Liver (tissue), 9 donors: ENCODE measurements around the gene PTPN23. TPM values are rescaled to one million over a fixed set of nuclear protein-coding genes. Genes with fewer than 3 reads are reported as not detected.

ENCODE experiments used
- DNase-seq: peaks from one replicate; pipeline ENCODE4 v3.0.0-alpha.2; 2017; ENCODE audit warnings: low spot score
- H3K27ac ChIP-seq, 2 donors: one replicate each; pipeline ENCODE4 v1.7.0; 2013; ENCODE audit warnings: inconsistent platforms in 2 of 2, low read length in 2 of 2, control low read depth in 1 of 2, low read depth in 1 of 2, mild to moderate bottlenecking in 1 of 2
- H3K27me3 ChIP-seq, 4 donors: one replicate each; pipeline versions ENCODE4 v1.6.1 to v1.7.0; 2013; ENCODE audit warnings: low read length in 3 of 4, inconsistent platforms in 1 of 4, mild to moderate bottlenecking in 1 of 4, moderate library complexity in 1 of 4; ENCODE audit not compliant: control insufficient read depth in 4 of 4, insufficient read depth in 4 of 4
- H3K36me3 ChIP-seq, 4 donors: one replicate each; pipeline versions ENCODE4 v1.6.1 to v1.7.0; 2013; ENCODE audit warnings: low read length in 3 of 4, mild to moderate bottlenecking in 3 of 4, low read depth in 1 of 4, moderate library complexity in 1 of 4; ENCODE audit not compliant: control insufficient read depth in 4 of 4, insufficient read depth in 3 of 4
- H3K4me1 ChIP-seq, 4 donors: one replicate each; pipeline versions ENCODE4 v1.6.1 to v1.7.0; 2013; ENCODE audit warnings: low read length in 3 of 4, mild to moderate bottlenecking in 3 of 4, moderate library complexity in 1 of 4; ENCODE audit not compliant: control insufficient read depth in 4 of 4, insufficient read depth in 4 of 4
- H3K4me3 ChIP-seq, 3 donors: one replicate each; pipeline versions ENCODE4 v1.6.1 to v1.7.0; 2013; ENCODE audit warnings: low read length in 3 of 3, control low read depth in 1 of 3, low read depth in 1 of 3, mild to moderate bottlenecking in 1 of 3
- H3K9ac ChIP-seq, 2 donors: one replicate each; pipeline ENCODE4 v1.7.0; 2013; ENCODE audit warnings: low read length in 2 of 2, mild to moderate bottlenecking in 2 of 2, moderate library complexity in 2 of 2, control low read depth in 1 of 2, low read depth in 1 of 2
- H3K9me3 ChIP-seq, 4 donors: one replicate each; pipeline versions ENCODE4 v1.6.1 to v1.7.0; 2013; ENCODE audit warnings: low read length in 3 of 4; ENCODE audit not compliant: control insufficient read depth in 4 of 4
- EGR1 ChIP-seq, 2 donors: IDR thresholded peaks; 2 replicates each; pipeline ENCODE4 v1.6.1; 2016 to 2018; ENCODE audit warnings: antibody characterized with exemption in 2 of 2, low read depth in 2 of 2
- FOXA1 ChIP-seq: IDR thresholded peaks from 2 replicates; pipeline ENCODE4 v1.6.1; 2016; ENCODE audit warnings: antibody characterized with exemption
- FOXA2 ChIP-seq: IDR thresholded peaks from 2 replicates; pipeline ENCODE4 v1.6.1; 2016; ENCODE audit warnings: antibody characterized with exemption
- GABPA ChIP-seq, 2 donors: IDR thresholded peaks in 1 of 2; conservative IDR thresholded peaks in 1 of 2; 2 replicates each; pipeline ENCODE4 v1.6.1; 2016; ENCODE audit warnings: antibody characterized with exemption in 2 of 2, mild to moderate bottlenecking in 1 of 2, moderate library complexity in 1 of 2
- HNF4A ChIP-seq, 2 donors: conservative IDR thresholded peaks; 2 replicates each; pipeline ENCODE4 v1.6.1; 2016; ENCODE audit warnings: antibody characterized with exemption in 2 of 2, mild to moderate bottlenecking in 2 of 2
- HNF4G ChIP-seq: IDR thresholded peaks from 2 replicates; pipeline ENCODE4 v1.6.1; 2016; ENCODE audit warnings: antibody characterized with exemption
- JUND ChIP-seq, 2 donors: IDR thresholded peaks; 2 replicates each; pipeline ENCODE4 v1.6.1; 2016; ENCODE audit warnings: antibody characterized with exemption in 2 of 2
- NR2F2 ChIP-seq: IDR thresholded peaks from 2 replicates; pipeline ENCODE4 v1.6.1; 2016; ENCODE audit warnings: antibody characterized with exemption
- RAD21 ChIP-seq, 2 donors: IDR thresholded peaks; 2 replicates each; pipeline ENCODE4 v1.6.1; 2016; ENCODE audit warnings: antibody characterized with exemption in 2 of 2, mild to moderate bottlenecking in 2 of 2
- RXRA ChIP-seq, 2 donors: IDR thresholded peaks; 2 replicates each; pipeline ENCODE4 v1.6.1; 2017 to 2018; ENCODE audit warnings: antibody characterized with exemption in 2 of 2, mild to moderate bottlenecking in 1 of 2
- SP1 ChIP-seq: IDR thresholded peaks from 2 replicates; pipeline ENCODE4 v1.6.1; 2018; ENCODE audit warnings: antibody characterized with exemption, mild to moderate bottlenecking
- TAF1 ChIP-seq: conservative IDR thresholded peaks from 2 replicates; pipeline ENCODE4 v1.6.1; 2016; ENCODE audit warnings: antibody characterized with exemption, mild to moderate bottlenecking
- YY1 ChIP-seq: IDR thresholded peaks from 2 replicates; pipeline ENCODE4 v1.6.1; 2016; ENCODE audit warnings: antibody characterized with exemption, mild to moderate bottlenecking
- WGBS: extraction: QIAGEN DNeasy Blood & Tissue Kit; methylation state at CpG from one replicate; pipeline ENCODE4 v1.1.7; 2013; 5-methylcytosine and 5-hydroxymethylcytosine counted together
- polyA plus RNA-seq, 2 donors: library from polyadenylated mRNA; stranded (reverse) in 1 of 2; unstranded in 1 of 2; fragments of 200-250 nt in 1 of 2; fragments of >200 nt in 1 of 2; fragmentation: Nextera tagmentation in 1 of 2; extraction: Ambion mirVana in 1 of 2; gene quantifications; one replicate each; pipeline versions ENCODE4 v1.2.1 to v1.2.3, GENCODE V29; 2013 to 2015
- total RNA-seq, 2 donors: library from RNA; depleted of rRNA; stranded (reverse); fragments of >200 nt; gene quantifications; one replicate each; pipeline ENCODE4 v1.2.3, GENCODE V29; 2014
- TF ChIP-seq, protein P1 (sequence below): IDR thresholded peaks from 2 replicates; pipeline ENCODE4 v1.6.1; 2016; ENCODE audit warnings: antibody characterized with exemption
- TF ChIP-seq, protein P2 (sequence below): fragments of 150-350 bp; IDR thresholded peaks from 2 replicates; pipeline ENCODE4 v1.5.1; 2017; ENCODE audit warnings: improper control_type of control experiment, low read depth, low read length; ENCODE audit not compliant: missing input control
- TF ChIP-seq, protein P3 (sequence below): IDR thresholded peaks from 2 replicates; pipeline ENCODE4 v1.6.1; 2016; ENCODE audit warnings: antibody characterized with exemption
- TF ChIP-seq, protein P4 (sequence below): IDR thresholded peaks from 2 replicates; pipeline ENCODE4 v1.6.1; 2016; ENCODE audit warnings: antibody characterized with exemption
- TF ChIP-seq, protein P5 (sequence below): IDR thresholded peaks from 2 replicates; pipeline ENCODE4 v1.6.1; 2016; ENCODE audit warnings: antibody characterized with exemption, mild to moderate bottlenecking
- donor health status: healthy.
- donor health status: healthy.
- donor health status: healthy.
- donor health status: healthy.
- donor health status: healthy.

Gene PTPN23
- total and polyA plus RNA-seq, 4 donors, result 3.8 to 84.4 (median 11.5) TPM

DNA sequence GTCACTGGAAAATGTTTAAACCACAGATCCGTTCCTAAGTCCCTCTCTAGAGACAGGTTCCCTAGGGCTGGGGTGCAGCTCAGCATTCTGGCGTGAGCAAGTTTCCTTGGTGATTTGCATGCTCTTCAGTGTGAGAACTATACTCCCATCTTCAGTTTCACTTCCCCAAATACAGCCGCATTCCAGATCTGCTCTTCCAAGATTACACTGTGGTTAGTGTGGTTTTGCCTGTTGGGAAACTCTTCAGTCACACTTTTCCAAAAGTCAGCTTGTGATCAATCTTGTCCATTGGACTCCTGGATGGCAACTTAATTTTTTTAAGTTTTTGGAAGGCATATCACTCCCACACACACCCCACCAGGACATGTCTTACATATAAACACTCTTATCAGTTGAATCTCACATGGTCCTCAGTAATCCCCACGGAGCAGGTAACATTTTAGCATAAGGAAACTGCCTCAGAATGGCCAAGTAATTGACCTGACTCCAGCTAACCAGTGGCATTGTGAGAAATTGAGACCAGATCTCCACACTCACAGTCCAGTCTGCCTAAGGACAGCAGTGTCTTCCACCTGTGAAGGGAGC, 33.5 kb upstream of the PTPN23 start:
- Histone ChIP-seq H3K36me3 (peaks cover 4 to 12% (median 8%) of the 10 kb centered on the region in 4 donors), H3K9ac (no peak overlapping the region)
- TF ChIP-seq FOXA1 (no peak), RXRA (IDR thresholded peaks at IDR 0.05) (no peak), TAF1 (no peak), JUND (IDR thresholded peaks at IDR 0.05) (no peak), YY1 (no peak), HNF4G (no peak), FOXA2 (no peak), NR2F2 (no peak), EGR1 (IDR thresholded peaks at IDR 0.05; ENCODE audit: low read depth in 2 of 2) (no peak)
- TF ChIP-seq, protein P1, sequence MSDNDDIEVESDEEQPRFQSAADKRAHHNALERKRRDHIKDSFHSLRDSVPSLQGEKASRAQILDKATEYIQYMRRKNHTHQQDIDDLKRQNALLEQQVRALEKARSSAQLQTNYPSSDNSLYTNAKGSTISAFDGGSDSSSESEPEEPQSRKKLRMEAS, result no peak
- TF ChIP-seq, protein P2, sequence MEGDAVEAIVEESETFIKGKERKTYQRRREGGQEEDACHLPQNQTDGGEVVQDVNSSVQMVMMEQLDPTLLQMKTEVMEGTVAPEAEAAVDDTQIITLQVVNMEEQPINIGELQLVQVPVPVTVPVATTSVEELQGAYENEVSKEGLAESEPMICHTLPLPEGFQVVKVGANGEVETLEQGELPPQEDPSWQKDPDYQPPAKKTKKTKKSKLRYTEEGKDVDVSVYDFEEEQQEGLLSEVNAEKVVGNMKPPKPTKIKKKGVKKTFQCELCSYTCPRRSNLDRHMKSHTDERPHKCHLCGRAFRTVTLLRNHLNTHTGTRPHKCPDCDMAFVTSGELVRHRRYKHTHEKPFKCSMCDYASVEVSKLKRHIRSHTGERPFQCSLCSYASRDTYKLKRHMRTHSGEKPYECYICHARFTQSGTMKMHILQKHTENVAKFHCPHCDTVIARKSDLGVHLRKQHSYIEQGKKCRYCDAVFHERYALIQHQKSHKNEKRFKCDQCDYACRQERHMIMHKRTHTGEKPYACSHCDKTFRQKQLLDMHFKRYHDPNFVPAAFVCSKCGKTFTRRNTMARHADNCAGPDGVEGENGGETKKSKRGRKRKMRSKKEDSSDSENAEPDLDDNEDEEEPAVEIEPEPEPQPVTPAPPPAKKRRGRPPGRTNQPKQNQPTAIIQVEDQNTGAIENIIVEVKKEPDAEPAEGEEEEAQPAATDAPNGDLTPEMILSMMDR, result no peak
- TF ChIP-seq, protein P3, sequence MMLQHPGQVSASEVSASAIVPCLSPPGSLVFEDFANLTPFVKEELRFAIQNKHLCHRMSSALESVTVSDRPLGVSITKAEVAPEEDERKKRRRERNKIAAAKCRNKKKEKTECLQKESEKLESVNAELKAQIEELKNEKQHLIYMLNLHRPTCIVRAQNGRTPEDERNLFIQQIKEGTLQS, result no peak

DNA sequence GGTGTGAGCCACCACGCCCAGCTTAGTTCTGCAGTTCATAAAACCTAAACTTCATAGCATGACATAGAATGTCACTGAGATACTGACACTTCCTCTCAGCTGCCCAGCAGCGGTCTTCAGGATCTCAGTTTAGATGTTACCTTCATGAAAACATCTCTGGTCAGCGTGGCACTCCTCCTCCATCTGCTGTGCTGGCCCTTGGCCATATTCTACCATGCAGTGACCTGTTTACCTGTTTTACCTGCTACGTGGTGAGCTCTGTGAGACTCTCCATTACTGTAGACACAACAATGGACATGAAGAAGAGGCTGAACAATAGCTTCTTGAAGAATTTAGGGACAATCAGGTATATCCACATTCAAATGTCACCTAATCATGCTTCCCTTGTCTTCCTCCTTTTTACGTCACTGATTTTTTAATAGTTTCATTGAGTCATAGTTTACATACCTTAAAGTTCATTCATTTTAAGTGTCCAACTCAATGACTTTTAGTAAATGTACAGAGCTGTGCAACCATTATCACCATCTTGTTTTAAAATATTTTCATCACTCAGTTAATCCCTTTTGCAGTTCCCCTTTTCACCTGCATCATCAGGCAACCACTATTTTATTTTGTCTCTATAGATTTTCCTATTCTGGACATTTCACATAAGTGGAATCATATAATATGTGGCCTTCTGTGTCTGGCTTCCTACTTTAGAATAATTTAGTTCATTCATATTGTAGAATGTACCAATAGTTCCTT, 32.2 kb upstream of the PTPN23 start:
- Histone ChIP-seq H3K36me3 (peaks cover 4 to 11% (median 7%) of the 10 kb centered on the region in 4 donors), H3K9ac (no peak overlapping the region), H3K27me3 (no peaks in the 10 kb centered on the region), H3K4me1 (no peaks in the 10 kb centered on the region), H3K27ac (no peak overlapping the region), H3K4me3 (no peak overlapping the region), H3K9me3 (no peaks in the 10 kb centered on the region)
- TF ChIP-seq FOXA2, result no peak
- TF ChIP-seq, protein P3, result no peak
- no peak for TF ChIP-seq SP1
- TF ChIP-seq JUND (IDR thresholded peaks at IDR 0.05), result no peak
- TF ChIP-seq, protein P1, result no peak
- no peak for TF ChIP-seq TAF1
- no peak for TF ChIP-seq HNF4A (conservative IDR thresholded peaks at IDR 0.05)
- no peak for TF ChIP-seq GABPA (IDR thresholded peaks at IDR 0.05 in 1 of 2, conservative IDR thresholded peaks at IDR 0.05 in 1 of 2)
- no peak for TF ChIP-seq RXRA (IDR thresholded peaks at IDR 0.05)
- TF ChIP-seq, protein P4, sequence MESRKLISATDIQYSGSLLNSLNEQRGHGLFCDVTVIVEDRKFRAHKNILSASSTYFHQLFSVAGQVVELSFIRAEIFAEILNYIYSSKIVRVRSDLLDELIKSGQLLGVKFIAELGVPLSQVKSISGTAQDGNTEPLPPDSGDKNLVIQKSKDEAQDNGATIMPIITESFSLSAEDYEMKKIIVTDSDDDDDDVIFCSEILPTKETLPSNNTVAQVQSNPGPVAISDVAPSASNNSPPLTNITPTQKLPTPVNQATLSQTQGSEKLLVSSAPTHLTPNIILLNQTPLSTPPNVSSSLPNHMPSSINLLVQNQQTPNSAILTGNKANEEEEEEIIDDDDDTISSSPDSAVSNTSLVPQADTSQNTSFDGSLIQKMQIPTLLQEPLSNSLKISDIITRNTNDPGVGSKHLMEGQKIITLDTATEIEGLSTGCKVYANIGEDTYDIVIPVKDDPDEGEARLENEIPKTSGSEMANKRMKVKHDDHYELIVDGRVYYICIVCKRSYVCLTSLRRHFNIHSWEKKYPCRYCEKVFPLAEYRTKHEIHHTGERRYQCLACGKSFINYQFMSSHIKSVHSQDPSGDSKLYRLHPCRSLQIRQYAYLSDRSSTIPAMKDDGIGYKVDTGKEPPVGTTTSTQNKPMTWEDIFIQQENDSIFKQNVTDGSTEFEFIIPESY, result no peak
- no peak for TF ChIP-seq NR2F2
- TF ChIP-seq, protein P2, result no peak
- TF ChIP-seq EGR1 (IDR thresholded peaks at IDR 0.05; ENCODE audit: low read depth in 2 of 2), result no peak
- no peak for TF ChIP-seq YY1
- TF ChIP-seq FOXA1, result no peak
- TF ChIP-seq RAD21 (IDR thresholded peaks at IDR 0.05), result no peak
- TF ChIP-seq, protein P5, sequence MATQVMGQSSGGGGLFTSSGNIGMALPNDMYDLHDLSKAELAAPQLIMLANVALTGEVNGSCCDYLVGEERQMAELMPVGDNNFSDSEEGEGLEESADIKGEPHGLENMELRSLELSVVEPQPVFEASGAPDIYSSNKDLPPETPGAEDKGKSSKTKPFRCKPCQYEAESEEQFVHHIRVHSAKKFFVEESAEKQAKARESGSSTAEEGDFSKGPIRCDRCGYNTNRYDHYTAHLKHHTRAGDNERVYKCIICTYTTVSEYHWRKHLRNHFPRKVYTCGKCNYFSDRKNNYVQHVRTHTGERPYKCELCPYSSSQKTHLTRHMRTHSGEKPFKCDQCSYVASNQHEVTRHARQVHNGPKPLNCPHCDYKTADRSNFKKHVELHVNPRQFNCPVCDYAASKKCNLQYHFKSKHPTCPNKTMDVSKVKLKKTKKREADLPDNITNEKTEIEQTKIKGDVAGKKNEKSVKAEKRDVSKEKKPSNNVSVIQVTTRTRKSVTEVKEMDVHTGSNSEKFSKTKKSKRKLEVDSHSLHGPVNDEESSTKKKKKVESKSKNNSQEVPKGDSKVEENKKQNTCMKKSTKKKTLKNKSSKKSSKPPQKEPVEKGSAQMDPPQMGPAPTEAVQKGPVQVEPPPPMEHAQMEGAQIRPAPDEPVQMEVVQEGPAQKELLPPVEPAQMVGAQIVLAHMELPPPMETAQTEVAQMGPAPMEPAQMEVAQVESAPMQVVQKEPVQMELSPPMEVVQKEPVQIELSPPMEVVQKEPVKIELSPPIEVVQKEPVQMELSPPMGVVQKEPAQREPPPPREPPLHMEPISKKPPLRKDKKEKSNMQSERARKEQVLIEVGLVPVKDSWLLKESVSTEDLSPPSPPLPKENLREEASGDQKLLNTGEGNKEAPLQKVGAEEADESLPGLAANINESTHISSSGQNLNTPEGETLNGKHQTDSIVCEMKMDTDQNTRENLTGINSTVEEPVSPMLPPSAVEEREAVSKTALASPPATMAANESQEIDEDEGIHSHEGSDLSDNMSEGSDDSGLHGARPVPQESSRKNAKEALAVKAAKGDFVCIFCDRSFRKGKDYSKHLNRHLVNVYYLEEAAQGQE, result no peak
- no peak for TF ChIP-seq HNF4G
- WGBS, result 91% methylated on average over 5 of the region's 5 CpGs
- DNase-seq, result no peak

More for the DNA sequence above, 33.5 kb upstream of the PTPN23 start:
- no peak for DNase-seq
- H3K9me3 ChIP-seq, result no peaks in the 10 kb centered on the region
- no peak overlapping the region for H3K4me3 ChIP-seq
- no peak overlapping the region for H3K27ac ChIP-seq
- 76% methylated on average over 4 of the region's 4 CpGs for WGBS
- peaks cover 0 to 12% (median 9%) of the 10 kb centered on the region in 4 donors for H3K4me1 ChIP-seq
- no peaks in the 10 kb centered on the region for H3K27me3 ChIP-seq
